HUES64 (cell line): ENCODE measurements around the gene KLHL20.
"Not testable (repeated sequence)": the region's sequence is repeated elsewhere in the genome, so short reads cannot be mapped to it uniquely, and the experiment has no call there.

Source experiments
- H3K27ac ChIP-seq: 2 replicates; pipeline ENCODE4 v1.7.0; 2013; ENCODE audit warnings: low read depth, low read length, inconsistent platforms
- H3K27me3 ChIP-seq: 2 replicates; pipeline ENCODE4 v1.6.1; 2013; ENCODE audit warnings: mild to moderate bottlenecking, low read length; ENCODE audit not compliant: insufficient read depth
- H3K36me3 ChIP-seq: 2 replicates; pipeline ENCODE4 v1.6.1; 2013; ENCODE audit warnings: mild to moderate bottlenecking, low read length; ENCODE audit not compliant: insufficient read depth
- H3K4me1 ChIP-seq: 2 replicates; pipeline ENCODE4 v1.6.1; 2013; ENCODE audit warnings: mild to moderate bottlenecking, low read length, moderate library complexity; ENCODE audit not compliant: insufficient read depth
- H3K4me3 ChIP-seq: 2 replicates; pipeline ENCODE4 v1.5.1; 2013; ENCODE audit warnings: mild to moderate bottlenecking, low read length, moderate library complexity
- H3K9ac ChIP-seq: 2 replicates; pipeline ENCODE4 v1.6.1; 2013; ENCODE audit warnings: mild to moderate bottlenecking, low read depth, low read length
- H3K9me3 ChIP-seq: 2 replicates; pipeline ENCODE4 v1.6.1; 2013; ENCODE audit warnings: low read depth, low read length; ENCODE audit not compliant: insufficient read depth
- WGBS: fragments of 150-250, 120-280 bp; methylation state at CpG from one replicate; pipeline ENCODE4 v1.1.7; 2013; ENCODE audit warnings: missing lambda C conversion rate; 5-methylcytosine and 5-hydroxymethylcytosine counted together

Gene KLHL20

DNA sequence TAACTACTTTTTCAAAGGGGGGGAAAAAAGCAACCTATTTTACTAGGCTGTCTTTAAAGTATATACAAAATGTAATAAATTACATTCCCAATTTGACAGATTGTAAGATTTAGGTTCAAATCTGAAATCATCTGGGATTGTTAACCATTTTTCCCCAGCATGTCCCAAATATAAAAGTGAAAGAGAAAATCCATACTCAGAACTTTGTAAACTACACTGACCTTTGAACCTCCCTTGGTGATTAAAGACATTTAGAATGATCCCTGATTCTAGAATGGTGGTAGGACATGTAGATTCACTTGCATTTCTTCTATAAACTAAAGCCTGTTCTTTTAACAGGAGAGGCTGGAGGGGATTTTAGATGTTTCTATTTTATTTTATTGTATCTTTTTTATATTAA lies 39.0 kb downstream of the KLHL20 start:
- H3K27me3 ChIP-seq: no peaks in the 10 kb centered on the region
- H3K4me3 ChIP-seq: no peak overlapping the region
- no peak overlapping the region for H3K27ac ChIP-seq
- no peaks in the 10 kb centered on the region for H3K9me3 ChIP-seq
- H3K4me1 ChIP-seq: no peaks in the 10 kb centered on the region
- no peak overlapping the region for H3K9ac ChIP-seq
- H3K36me3 ChIP-seq: peaks cover 40% of the 10 kb centered on the region

GRCh38 chr1:173757666-173758065 lies 42.9 kb downstream of the KLHL20 start:
- 96% methylated on average over 4 of the region's 4 CpGs for WGBS
- Histone ChIP-seq H3K9me3 (peaks cover 6% of the 10 kb centered on the region; the same call in 1 of the 2 replicates), H3K36me3 (peaks cover 44% of the 10 kb centered on the region), H3K27ac (no peak overlapping the region), H3K27me3 (no peaks in the 10 kb centered on the region), H3K4me3 (no peak overlapping the region), H3K9ac (no peak overlapping the region), H3K4me1 (no peaks in the 10 kb centered on the region)

GRCh38 chr1:173758110-173758509 lies 43.3 kb downstream of the KLHL20 start:
- Histone ChIP-seq H3K27me3 (no peaks in the 10 kb centered on the region), H3K9me3 (peaks cover 8% of the 10 kb centered on the region; the same call in 1 of the 2 replicates), H3K9ac (no peak overlapping the region), H3K27ac (no peak overlapping the region), H3K36me3 (peaks cover 44% of the 10 kb centered on the region), H3K4me3 (no peak overlapping the region), H3K4me1 (no peaks in the 10 kb centered on the region)
- 95% methylated on average over 6 of the region's 7 CpGs for WGBS

DNA sequence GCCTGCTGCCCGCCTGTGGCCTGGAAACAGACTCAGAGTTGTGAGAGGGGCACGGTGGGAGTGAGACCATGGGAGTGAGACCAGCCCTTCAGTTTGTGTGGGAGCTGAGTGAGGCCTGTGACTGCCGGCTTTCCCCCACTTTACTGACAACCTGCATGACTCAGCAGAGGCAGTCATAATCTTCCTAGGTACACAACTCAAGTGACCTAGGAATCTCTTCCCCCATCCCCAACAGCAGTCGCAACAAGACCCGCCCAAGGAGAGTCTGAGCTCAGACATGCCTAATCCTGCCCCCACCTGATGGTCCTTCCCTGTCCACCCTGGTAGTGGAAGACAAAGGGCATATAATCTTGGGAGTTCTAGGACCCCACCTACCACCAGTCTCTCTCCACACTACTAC lies 44.2 kb downstream of the KLHL20 start:
- no peaks in the 10 kb centered on the region for H3K27me3 ChIP-seq
- no peak overlapping the region for H3K9ac ChIP-seq
- H3K4me3 ChIP-seq: no peak overlapping the region
- H3K4me1 ChIP-seq: no peaks in the 10 kb centered on the region
- no peak overlapping the region for H3K27ac ChIP-seq
- 87% methylated on average over 5 of the region's 5 CpGs for WGBS
- peaks cover 44% of the 10 kb centered on the region for H3K36me3 ChIP-seq
- peaks cover 14% of the 10 kb centered on the region; the same call in 1 of the 2 replicates for H3K9me3 ChIP-seq

GRCh38 chr1:173764331-173764730 lies 49.5 kb downstream of the KLHL20 start:
- not testable (repeated sequence) for H3K27me3 ChIP-seq, H3K4me3 ChIP-seq, H3K4me1 ChIP-seq, H3K27ac ChIP-seq, H3K9ac ChIP-seq
- peaks cover 19% of the 10 kb centered on the region for H3K9me3 ChIP-seq
- WGBS: 96% methylated on average over 6 of the region's 6 CpGs
- H3K36me3 ChIP-seq: peaks cover 12% of the 10 kb centered on the region

DNA sequence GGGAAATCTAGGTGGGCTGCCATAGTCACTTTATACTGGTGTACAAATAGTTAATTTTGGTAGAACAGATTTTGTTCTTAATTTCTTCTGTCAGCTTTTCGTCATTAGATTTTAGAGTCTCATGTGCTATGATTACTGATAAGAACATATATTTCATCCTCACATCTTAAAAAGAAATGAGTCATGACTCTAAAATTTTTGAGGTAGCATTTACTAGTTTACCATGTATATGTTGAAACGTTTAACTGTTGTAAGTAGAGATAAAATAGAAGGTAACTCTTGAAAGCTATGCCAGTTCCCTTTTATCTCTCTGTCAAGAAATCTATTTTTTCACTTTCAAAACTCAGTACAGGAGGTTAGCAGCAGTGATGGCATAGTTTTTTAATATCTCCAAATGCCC lies 53.4 kb downstream of the KLHL20 start:
- Histone ChIP-seq H3K36me3 (peaks cover 10% of the 10 kb centered on the region; the same call in 1 of the 2 replicates), H3K4me3 (no peak overlapping the region), H3K9me3 (peaks cover 11% of the 10 kb centered on the region), H3K27ac (no peak overlapping the region), H3K9ac (no peak overlapping the region), H3K4me1 (no peaks in the 10 kb centered on the region), H3K27me3 (no peaks in the 10 kb centered on the region)
- WGBS: 80% methylated on average over 1 of the region's 2 CpGs

GRCh38 chr1:173768827-173769226 lies 54.0 kb downstream of the KLHL20 start:
- no peaks in the 10 kb centered on the region for H3K27me3 ChIP-seq
- no peak overlapping the region for H3K27ac ChIP-seq
- peaks cover 7% of the 10 kb centered on the region for H3K9me3 ChIP-seq
- peaks cover 10% of the 10 kb centered on the region; the same call in 1 of the 2 replicates for H3K36me3 ChIP-seq
- H3K4me3 ChIP-seq: no peak overlapping the region
- WGBS: 89% methylated on average over 3 of the region's 3 CpGs
- H3K9ac ChIP-seq: no peak overlapping the region
- H3K4me1 ChIP-seq: no peaks in the 10 kb centered on the region

DNA sequence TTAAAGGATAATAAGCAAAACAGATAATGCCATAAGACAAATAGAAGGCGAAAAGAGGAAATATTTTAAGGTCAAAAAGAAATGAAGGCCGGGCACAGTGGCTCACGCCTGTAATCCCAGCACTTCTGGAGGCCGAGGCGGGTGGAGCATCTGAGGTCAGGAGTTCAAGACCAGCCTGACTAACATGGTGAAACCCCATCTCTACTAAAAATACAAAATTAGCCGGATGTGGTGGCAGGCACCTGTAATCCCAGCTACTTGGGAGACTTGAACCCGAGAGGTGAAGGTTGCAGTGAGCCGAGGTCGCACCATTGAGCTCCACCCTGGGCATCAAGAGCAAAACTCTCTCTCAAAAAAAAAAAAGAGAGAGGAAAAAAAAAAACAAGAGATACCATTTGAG lies 55.5 kb downstream of the KLHL20 start:
- H3K27ac ChIP-seq, H3K4me1 ChIP-seq, H3K9me3 ChIP-seq, H3K27me3 ChIP-seq, H3K9ac ChIP-seq, H3K4me3 ChIP-seq: not testable (repeated sequence)
- H3K36me3 ChIP-seq: peaks cover 15% of the 10 kb centered on the region
- 95% methylated on average over 9 of the region's 9 CpGs for WGBS

DNA sequence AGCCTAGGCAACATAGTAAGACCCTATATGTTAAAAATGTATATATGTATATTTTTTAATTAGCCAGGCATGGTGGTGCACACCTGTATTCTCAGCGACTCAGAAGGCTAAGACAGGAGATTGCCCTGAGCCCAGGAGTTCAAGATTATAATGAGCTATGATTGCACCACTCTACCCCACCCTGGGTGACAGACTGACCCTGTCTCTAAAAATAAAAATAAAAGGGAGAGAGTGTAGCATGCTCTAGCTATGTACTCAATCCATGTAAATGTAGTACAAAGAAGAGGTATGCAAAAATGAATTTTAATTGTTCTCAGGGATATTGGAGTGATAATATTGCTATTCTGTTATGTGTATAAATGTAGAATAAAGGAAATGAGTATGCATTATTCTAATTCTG lies 56.8 kb downstream of the KLHL20 start:
- peaks cover 24% of the 10 kb centered on the region for H3K36me3 ChIP-seq
- no peaks in the 10 kb centered on the region for H3K4me1 ChIP-seq
- 100% methylated on average over 1 of the region's 1 CpG for WGBS
- no peak overlapping the region for H3K9ac ChIP-seq
- no peaks in the 10 kb centered on the region for H3K27me3 ChIP-seq
- H3K27ac ChIP-seq: no peak overlapping the region
- no peak overlapping the region for H3K4me3 ChIP-seq
- no peaks in the 10 kb centered on the region for H3K9me3 ChIP-seq

DNA sequence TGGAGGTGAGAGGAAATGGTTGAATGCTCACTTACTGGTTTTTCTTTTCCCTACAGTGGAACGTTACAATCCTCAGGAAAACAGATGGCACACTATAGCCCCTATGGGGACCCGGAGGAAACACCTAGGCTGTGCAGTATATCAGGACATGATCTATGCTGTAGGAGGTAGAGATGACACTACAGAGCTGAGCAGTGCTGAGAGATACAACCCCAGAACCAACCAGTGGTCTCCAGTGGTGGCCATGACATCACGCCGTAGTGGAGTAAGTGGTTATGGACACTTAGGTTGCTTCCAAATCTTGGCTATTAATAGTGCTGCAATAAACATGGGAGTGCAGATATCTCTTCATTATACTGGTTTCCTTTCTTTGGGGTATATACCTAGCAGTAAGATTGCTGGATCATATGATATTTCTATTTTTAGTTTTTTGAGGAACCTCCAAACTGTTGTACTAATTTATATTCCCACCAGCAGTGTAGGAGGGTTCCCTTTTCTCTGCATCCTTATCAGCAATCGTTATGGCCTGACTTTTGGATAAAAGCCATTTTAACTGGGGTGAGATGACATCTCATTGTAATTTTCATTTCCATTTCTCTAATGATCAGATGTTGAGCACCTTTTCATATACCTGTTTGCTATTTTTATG lies 60.9 kb downstream of the KLHL20 start:
- Histone ChIP-seq H3K9me3 (no peaks in the 10 kb centered on the region), H3K4me3 (no peak overlapping the region), H3K4me1 (no peaks in the 10 kb centered on the region), H3K27me3 (no peaks in the 10 kb centered on the region), H3K36me3 (peaks cover 27% of the 10 kb centered on the region), H3K27ac (no peak overlapping the region), H3K9ac (no peak overlapping the region)
- 97% methylated on average over 5 of the region's 5 CpGs for WGBS

- no peak overlapping the region for H3K4me3 ChIP-seq
- peaks cover 59% of the 10 kb centered on the region for H3K36me3 ChIP-seq
- H3K27ac ChIP-seq: no peak overlapping the region
- no peaks in the 10 kb centered on the region for H3K27me3 ChIP-seq
- H3K9me3 ChIP-seq: no peaks in the 10 kb centered on the region
- no peaks in the 10 kb centered on the region for H3K4me1 ChIP-seq
- WGBS: 97% methylated on average over 3 of the region's 4 CpGs
- no peak overlapping the region for H3K9ac ChIP-seq
Observed at GRCh38 chr1:173779936-173780335, 65.2 kb downstream of the KLHL20 start.

GRCh38 chr1:173784997-173785396 lies 70.2 kb downstream of the KLHL20 start:
- Histone ChIP-seq H3K36me3 (peaks cover 48% of the 10 kb centered on the region), H3K27ac (no peak overlapping the region), H3K4me1 (no peaks in the 10 kb centered on the region), H3K4me3 (no peak overlapping the region), H3K9me3 (no peaks in the 10 kb centered on the region), H3K9ac (no peak overlapping the region), H3K27me3 (no peaks in the 10 kb centered on the region)
- WGBS: 100% methylated on average over 6 of the region's 7 CpGs
